ENCODE data around the gene SNX15.

The SNX15 gene

GRCh38 chr11:65057526-65057925 lies 30.3 kb downstream of the SNX15 start:
- DNase-seq (ENCODE audit: low read depth in 3 of 3): no peak

GRCh38 chr11:65058012-65058411 lies 30.8 kb downstream of the SNX15 start:
- no peak for DNase-seq (ENCODE audit: low read depth in 3 of 3)

GRCh38 chr11:65058419-65059054 lies 31.3 kb downstream of the SNX15 start, which contains the start of gene NAALADL1:
TSS of gene NAALADL1 (minus strand) at chr11:65058553. CDS start at chr11:65058521, 32 bp downstream.
- no peak for DNase-seq (ENCODE audit: low read depth in 3 of 3)

- no peak for DNase-seq (ENCODE audit: low read depth in 3 of 3)
Measured at GRCh38 chr11:65059523-65059922, 32.3 kb downstream of the SNX15 start.

GRCh38 chr11:65059959-65060824 lies 33.0 kb downstream of the SNX15 start:
- DNase-seq (ENCODE audit: low read depth in 3 of 3): no peak

- DNase-seq (ENCODE audit: low read depth in 3 of 3): no peak
Measured at GRCh38 chr11:65060913-65061408, 33.7 kb downstream of the SNX15 start.

GRCh38 chr11:65063532-65063931 lies 36.3 kb downstream of the SNX15 start:
- no peak for DNase-seq (ENCODE audit: low read depth in 3 of 3)

- DNase-seq (ENCODE audit: low read depth in 3 of 3): no peak
Measured at GRCh38 chr11:65064847-65065240, 37.6 kb downstream of the SNX15 start.

- DNase-seq (ENCODE audit: low read depth in 3 of 3): no peak
Measured at GRCh38 chr11:65065851-65066250, 38.6 kb downstream of the SNX15 start.

GRCh38 chr11:65066315-65066714 lies 39.1 kb downstream of the SNX15 start:
- no peak for DNase-seq (ENCODE audit: low read depth in 3 of 3)

GRCh38 chr11:65066805-65067291 lies 39.6 kb downstream of the SNX15 start:
- DNase-seq (ENCODE audit: low read depth in 3 of 3): no peak

GRCh38 chr11:65067446-65067845 lies 40.2 kb downstream of the SNX15 start:
- no peak for DNase-seq (ENCODE audit: low read depth in 3 of 3)

- no peak for DNase-seq (ENCODE audit: low read depth in 3 of 3)
Measured at GRCh38 chr11:65069217-65069616, 42.0 kb downstream of the SNX15 start.

GRCh38 chr11:65071907-65072630 lies 44.8 kb downstream of the SNX15 start:
- no peak for DNase-seq (ENCODE audit: low read depth in 3 of 3)

GRCh38 chr11:65072631-65072966 lies 45.4 kb downstream of the SNX15 start:
- DNase-seq (ENCODE audit: low read depth in 3 of 3): no peak

GRCh38 chr11:65077451-65077850 lies 50.2 kb downstream of the SNX15 start:
- no peak for DNase-seq (ENCODE audit: low read depth in 3 of 3)

- DNase-seq (ENCODE audit: low read depth in 3 of 3): peak; percentile 35 to 62 (median 40)
Measured at GRCh38 chr11:65078151-65078550, 50.9 kb downstream of the SNX15 start.

GRCh38 chr11:65078786-65079342 lies 51.6 kb downstream of the SNX15 start:
- no peak for DNase-seq (ENCODE audit: low read depth in 3 of 3)

GRCh38 chr11:65083134-65083833 lies 56.0 kb downstream of the SNX15 start:
- DNase-seq (ENCODE audit: low read depth in 3 of 3): no peak

- DNase-seq (ENCODE audit: low read depth in 3 of 3): peak; percentile 91 to 93 (median 93)
Measured at GRCh38 chr11:65083834-65084597, 56.8 kb downstream of the SNX15 start, which contains the start of the genes CDCA5 and ZFPL1. TSS of gene CDCA5 (minus strand) at chr11:65084040. CDS start at chr11:65083978, 62 bp downstream. TSS of gene ZFPL1 (plus strand) at chr11:65084222. CDS start at chr11:65084699, 477 bp downstream.
